ENCODE data around the gene ZCCHC8. TPM values are rescaled to one million over a fixed set of nuclear protein-coding genes. Genes with fewer than 3 reads are reported as not detected.

ZCCHC8 gene
- total and polyA plus RNA-seq, 2 of the 4 experiments (the other 2 are of a cell fraction): 9.5 to 12.7 TPM

DNA sequence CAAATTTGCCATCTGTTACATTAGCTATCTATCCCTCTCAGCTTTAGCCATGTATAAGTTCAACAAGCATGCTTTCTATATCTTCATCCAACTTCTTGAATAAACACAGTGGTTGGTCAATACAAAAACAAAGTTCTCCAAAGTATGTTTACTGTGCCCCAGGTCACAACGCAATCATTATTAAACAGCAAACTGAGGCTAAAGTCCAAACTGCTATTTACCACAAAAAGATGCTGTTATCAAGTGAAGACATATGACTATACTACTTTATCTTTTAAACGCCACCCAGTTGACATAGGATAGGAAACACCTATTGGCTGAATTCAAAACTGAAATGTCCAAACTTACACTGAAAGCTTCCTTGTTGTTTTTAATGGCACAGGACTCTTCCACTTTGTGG, 11.7 kb downstream of the ZCCHC8 start:
- ChIA-PET CTCF (no interaction called here), POLR2A (ENCODE audit: unreplicated experiment) (interaction anchor here (0.6 to 1.3 kb wide), 2 partner anchors 12 to 99 kb away, joined by 4 to 6 read pairs; partner anchors contain the start of gene ZCCHC8)
- Histone ChIP-seq H4K8ac (ENCODE audit: low read depth in 2 of 2, low read length in 2 of 2) (no peak overlapping the region), H4K20me1 (ENCODE audit: insufficient read depth, low read length) (peaks cover 17% of the 10 kb centered on the region; the same call in 1 of the 2 replicates), H3K23ac (ENCODE audit: low read depth, low read length) (no peak overlapping the region), H3K14ac (replicated peaks; ENCODE audit: low read depth, low read length) (no peak overlapping the region), H3K4me2 (ENCODE audit: low read depth, low read length) (no peak overlapping the region), H3K27ac (ENCODE audit: insufficient read depth, low read length) (no peak overlapping the region), H3K4me1 (ENCODE audit: control insufficient read depth, insufficient read depth, low read length) (peaks cover 6% of the 10 kb centered on the region), H4K91ac (ENCODE audit: insufficient read depth, low read depth, low read length) (no peak overlapping the region), H2BK20ac (ENCODE audit: low read depth, low read length) (no peak overlapping the region), H2BK120ac (ENCODE audit: low read depth, low read length) (no peak overlapping the region), H3K56ac (ENCODE audit: extremely low read depth, insufficient read depth, low read length) (no peak overlapping the region), H3K18ac (ENCODE audit: low read depth, low read length) (no peak overlapping the region), H3K79me1 (ENCODE audit: low read depth in 1 of 2, low read length in 2 of 2) (peaks cover 18 to 55% of the 10 kb centered on the region in 2 experiments), H2BK15ac (ENCODE audit: low read depth, low read length) (no peak overlapping the region), H3K9ac (ENCODE audit: low read depth, low read length) (no peak overlapping the region), H2AFZ (replicated peaks; ENCODE audit: low read length, poor library complexity) (no peak overlapping the region), H3K4me3 (ENCODE audit: insufficient read depth, low read depth, low read length) (no peak overlapping the region), H2AK5ac (ENCODE audit: low read depth, low read length) (no peak overlapping the region), H3K27me3 (ENCODE audit: control insufficient read depth, insufficient read depth, low read length) (no peaks in the 10 kb centered on the region), H3K4ac (ENCODE audit: low read depth, low read length) (no peak overlapping the region), H3K9me3 (ENCODE audit: control insufficient read depth, insufficient read depth, low read length) (no peaks in the 10 kb centered on the region), H2BK5ac (ENCODE audit: low read depth, low read length, poor library complexity, severe bottlenecking) (no peak overlapping the region), H2AK9ac (replicated peaks; ENCODE audit: low read depth, low read length, poor library complexity) (no peak overlapping the region), H3K9me1 (ENCODE audit: insufficient read depth, low read length) (peaks cover 5% of the 10 kb centered on the region), H4K5ac (ENCODE audit: low read depth, low read length) (no peak overlapping the region), H3K36me3 (ENCODE audit: control insufficient read depth, insufficient read depth, low read length) (peaks cover 40% of the 10 kb centered on the region)
- TF ChIP-seq RCOR1 (IDR thresholded peaks at IDR 0.05; ENCODE audit: insufficient replicate concordance, low read length) (no peak), CHD1 (IDR thresholded peaks at IDR 0.05; ENCODE audit: low read depth, low read length) (no peak), MXI1 (IDR thresholded peaks at IDR 0.05; ENCODE audit: borderline replicate concordance, low read depth, low read length) (no peak), SMC3 (IDR thresholded peaks at IDR 0.05; ENCODE audit: low read depth, low read length) (no peak), CTCF (conservative IDR thresholded peaks at IDR 0.05; ENCODE audit: low read depth, low read length) (no peak), MAZ (IDR thresholded peaks at IDR 0.05; ENCODE audit: borderline replicate concordance, low read depth, low read length) (no peak), USF2 (IDR thresholded peaks at IDR 0.05; ENCODE audit: low read depth, low read length) (no peak), RAD21 (IDR thresholded peaks at IDR 0.05; ENCODE audit: low read length) (no peak), ELK1 (IDR thresholded peaks at IDR 0.05; ENCODE audit: borderline replicate concordance, low read depth, low read length) (no peak), BHLHE40 (IDR thresholded peaks at IDR 0.05; ENCODE audit: low read depth, low read length) (no peak), RFX5 (IDR thresholded peaks at IDR 0.05; ENCODE audit: low read depth, low read length) (no peak), FOS (IDR thresholded peaks at IDR 0.05; ENCODE audit: low read depth, low read length) (no peak)
- WGBS, 2 experiments (ENCODE audit: extremely low coverage in 2 of 2, insufficient read length in 1 of 2): no CpG with 5 or more reads among the region's 2 CpGs
- ATAC-seq (ENCODE audit: low read depth) (peak; percentile 19; the same call in 1 of the 2 replicates), DNase-seq (no peak)
- dilution Hi-C loops (cut with HindIII; ENCODE audit: low sequenced_read_pairs, unreplicated experiment) (no loop called here), intact Hi-C loops (cut with micrococcal nuclease) (no loop called here), in situ Hi-C loops (cut with MboI; ENCODE audit: low sequenced_read_pairs) (no loop called here)
- no TSS peak for BruUV-seq (replicated peaks)

Measured in IMR-90 (cell line).